HL-60 (cell line): ENCODE measurements around the gene NINJ1.

Experiments
- DNase-seq, 2 experiments: peaks; one replicate each; pipeline ENCODE4 v3.0.0-alpha.2; 2010 to 2020; ENCODE audit warnings: low read depth in 1 of 2, low spot score in 1 of 2
- H3K27ac ChIP-seq: fragments of 250-450 bp; sonication (Bioruptor Pico); replicated peaks from 2 replicates; pipeline ENCODE4 v1.5.1; 2020; ENCODE audit warnings: mild to moderate bottlenecking, moderate library complexity
- H3K27me3 ChIP-seq: fragments of 250-450 bp; sonication (Bioruptor Pico); 2 replicates; pipeline ENCODE4 v1.5.1; 2021; ENCODE audit warnings: mild to moderate bottlenecking, moderate library complexity; ENCODE audit not compliant: insufficient read depth, poor library complexity, severe bottlenecking
- H3K4me3 ChIP-seq: replicated peaks from 2 replicates; pipeline ENCODE4 v1.5.1; 2011; ENCODE audit warnings: mild to moderate bottlenecking, control low read depth, low read length; ENCODE audit not compliant: insufficient read depth
- GABPA ChIP-seq: IDR thresholded peaks from 2 replicates; pipeline ENCODE4 v1.6.1; 2012; ENCODE audit warnings: low read depth
- POLR2AphosphoS5 ChIP-seq: IDR thresholded peaks from 2 replicates; pipeline ENCODE4 v1.6.1; 2012; ENCODE audit warnings: low read depth
- SPI1 ChIP-seq: IDR thresholded peaks from 2 replicates; pipeline ENCODE4 v1.6.1; 2012; ENCODE audit warnings: low read depth, mild to moderate bottlenecking, borderline replicate concordance
- TF ChIP-seq, protein P1 (sequence below): IDR thresholded peaks from one replicate; pipeline ENCODE4 v1.5.1; 2011; ENCODE audit warnings: low read length, control low read depth, inconsistent platforms; ENCODE audit not compliant: insufficient read depth
- TF ChIP-seq, protein P2 (sequence below): IDR thresholded peaks from 2 replicates; pipeline ENCODE4 v1.6.1; 2012; ENCODE audit warnings: low read depth; ENCODE audit not compliant: insufficient replicate concordance

NINJ1 gene

DNA sequence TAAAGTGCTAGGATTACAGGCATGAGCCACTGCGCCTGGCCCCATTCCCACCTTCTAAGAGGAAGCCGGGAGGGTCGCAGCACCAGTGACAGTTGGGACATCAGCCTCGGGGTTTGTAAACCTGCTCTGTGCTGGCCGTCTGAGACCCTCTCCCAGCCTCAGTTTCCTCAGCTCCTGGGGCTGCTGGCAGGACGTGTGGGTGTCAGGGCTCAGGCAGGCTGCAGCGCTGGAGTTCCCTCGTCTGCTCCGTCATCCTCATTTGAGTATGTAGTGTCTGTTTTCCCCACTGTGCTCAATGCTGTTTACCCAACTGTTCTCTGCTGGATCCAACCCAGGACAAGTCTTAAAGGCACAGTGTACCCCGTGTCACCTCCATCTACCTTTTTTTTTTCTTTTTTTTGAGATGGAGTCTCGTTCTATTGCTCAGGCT lies 2.0 kb upstream of the NINJ1 start:
- no peak for DNase-seq
- TF ChIP-seq, protein P1, sequence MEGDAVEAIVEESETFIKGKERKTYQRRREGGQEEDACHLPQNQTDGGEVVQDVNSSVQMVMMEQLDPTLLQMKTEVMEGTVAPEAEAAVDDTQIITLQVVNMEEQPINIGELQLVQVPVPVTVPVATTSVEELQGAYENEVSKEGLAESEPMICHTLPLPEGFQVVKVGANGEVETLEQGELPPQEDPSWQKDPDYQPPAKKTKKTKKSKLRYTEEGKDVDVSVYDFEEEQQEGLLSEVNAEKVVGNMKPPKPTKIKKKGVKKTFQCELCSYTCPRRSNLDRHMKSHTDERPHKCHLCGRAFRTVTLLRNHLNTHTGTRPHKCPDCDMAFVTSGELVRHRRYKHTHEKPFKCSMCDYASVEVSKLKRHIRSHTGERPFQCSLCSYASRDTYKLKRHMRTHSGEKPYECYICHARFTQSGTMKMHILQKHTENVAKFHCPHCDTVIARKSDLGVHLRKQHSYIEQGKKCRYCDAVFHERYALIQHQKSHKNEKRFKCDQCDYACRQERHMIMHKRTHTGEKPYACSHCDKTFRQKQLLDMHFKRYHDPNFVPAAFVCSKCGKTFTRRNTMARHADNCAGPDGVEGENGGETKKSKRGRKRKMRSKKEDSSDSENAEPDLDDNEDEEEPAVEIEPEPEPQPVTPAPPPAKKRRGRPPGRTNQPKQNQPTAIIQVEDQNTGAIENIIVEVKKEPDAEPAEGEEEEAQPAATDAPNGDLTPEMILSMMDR: no peak
- H3K4me3 ChIP-seq: no peak overlapping the region
- H3K27me3 ChIP-seq: no peaks in the 10 kb centered on the region
- H3K27ac ChIP-seq: no peak overlapping the region

DNA sequence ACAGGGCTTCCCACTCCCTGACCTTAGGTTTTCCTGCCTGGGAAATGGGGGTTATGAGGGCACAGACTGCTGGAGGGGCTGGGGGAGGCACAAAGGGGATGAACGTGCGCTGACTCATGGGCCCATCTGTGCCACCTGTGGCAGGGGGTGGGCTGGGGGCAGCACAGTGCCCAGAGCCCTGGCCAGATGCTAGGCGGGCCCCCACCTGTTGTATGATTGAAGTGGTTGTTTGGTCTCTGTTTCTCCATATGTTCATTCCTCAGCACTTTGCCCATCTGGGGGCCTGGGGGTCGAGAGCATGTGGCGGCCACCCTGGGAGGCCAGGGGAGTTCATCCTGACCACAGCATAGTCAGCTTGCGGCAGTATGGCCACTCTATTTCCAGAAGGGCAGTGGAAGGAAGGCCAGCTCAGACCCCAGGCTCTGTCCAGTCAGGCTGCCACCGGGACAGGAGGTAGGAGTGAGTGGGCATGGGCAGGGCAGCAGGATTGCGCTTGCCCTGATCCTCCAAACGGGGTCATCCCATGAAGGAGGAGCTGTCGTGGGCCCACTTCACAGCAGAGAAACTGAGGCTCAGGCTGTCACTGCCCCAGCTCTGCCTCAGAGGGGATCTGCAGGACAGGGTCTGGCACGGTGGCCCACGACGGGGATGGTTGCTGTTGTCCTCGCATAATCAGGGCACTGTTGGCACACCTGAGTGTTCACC lies 841 bp upstream of the NINJ1 start:
- no peak for DNase-seq
- Histone ChIP-seq H3K4me3 (peak overlapping the region; percentile 78), H3K27me3 (no peaks in the 10 kb centered on the region), H3K27ac (peak overlapping the region; percentile 94)
- TF ChIP-seq GABPA: no peak

DNA sequence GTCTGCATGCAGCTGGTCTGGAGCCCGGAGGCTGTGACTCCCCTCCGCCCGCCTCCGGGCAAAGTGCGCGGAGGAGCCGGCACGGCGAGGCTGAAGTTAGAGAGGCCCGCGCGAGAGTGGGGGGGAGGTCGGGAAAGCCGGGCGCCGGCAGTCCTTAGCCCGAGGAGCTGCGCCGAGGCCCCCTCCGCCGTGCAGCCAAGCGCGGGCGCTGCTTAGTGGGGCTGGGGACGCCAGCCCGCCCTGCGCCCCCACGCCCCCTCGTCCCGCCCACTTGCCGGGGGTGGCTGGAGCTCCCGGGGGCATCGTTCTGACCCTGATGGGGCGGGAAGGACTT lies 403 bp downstream of the NINJ1 start:
- peak overlapping the region; percentile 94 for H3K27ac ChIP-seq
- H3K4me3 ChIP-seq: peak overlapping the region; percentile 78
- no peak for DNase-seq
- TF ChIP-seq, protein P1: no peak
- H3K27me3 ChIP-seq: no peaks in the 10 kb centered on the region

DNA sequence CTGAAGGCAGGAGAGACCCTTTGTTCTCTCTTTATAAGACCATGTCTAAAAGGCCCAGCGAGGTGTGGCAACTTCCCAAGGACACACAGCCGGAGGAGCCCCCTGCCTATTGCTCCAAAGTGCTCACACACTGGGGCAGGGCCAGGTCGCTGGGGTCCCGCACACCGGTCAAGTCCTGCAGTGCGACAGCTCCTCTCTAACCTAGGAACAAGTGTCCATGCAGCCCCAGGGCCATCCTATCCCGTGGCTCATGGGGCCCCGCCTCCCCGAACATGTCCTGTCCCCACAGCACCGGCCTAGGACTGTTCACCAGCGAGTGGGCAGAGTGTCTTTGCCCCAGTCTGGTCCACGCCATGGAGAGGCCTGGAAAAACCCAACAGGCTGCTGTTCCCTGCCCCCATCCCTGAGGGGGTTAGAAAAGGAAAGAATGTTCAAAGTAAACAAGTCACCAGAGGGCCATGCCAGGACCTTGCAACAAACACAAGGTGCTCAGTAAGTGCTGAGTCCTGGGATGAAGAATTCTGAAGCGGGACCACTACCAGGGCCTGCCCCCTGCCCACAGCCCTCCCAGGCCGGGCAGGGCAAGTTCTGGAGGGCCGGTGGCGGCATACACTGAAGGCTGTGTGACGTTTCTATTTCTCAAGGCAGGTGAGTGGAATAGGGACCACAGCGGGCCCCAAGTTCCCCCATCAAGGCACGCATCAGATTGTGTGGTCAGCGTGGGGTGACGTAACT lies 938 bp downstream of the NINJ1 start:
- Histone ChIP-seq H3K4me3 (peak overlapping the region; percentile 78), H3K27me3 (no peaks in the 10 kb centered on the region), H3K27ac (peak overlapping the region; percentile 94)
- DNase-seq: peak; percentile 90 to 92
- TF ChIP-seq, protein P1: no peak
- TF ChIP-seq POLR2AphosphoS5 (peak; percentile 34; the same call in 1 of the 2 replicates), GABPA (no peak), SPI1 (no peak)
- TF ChIP-seq, protein P2, sequence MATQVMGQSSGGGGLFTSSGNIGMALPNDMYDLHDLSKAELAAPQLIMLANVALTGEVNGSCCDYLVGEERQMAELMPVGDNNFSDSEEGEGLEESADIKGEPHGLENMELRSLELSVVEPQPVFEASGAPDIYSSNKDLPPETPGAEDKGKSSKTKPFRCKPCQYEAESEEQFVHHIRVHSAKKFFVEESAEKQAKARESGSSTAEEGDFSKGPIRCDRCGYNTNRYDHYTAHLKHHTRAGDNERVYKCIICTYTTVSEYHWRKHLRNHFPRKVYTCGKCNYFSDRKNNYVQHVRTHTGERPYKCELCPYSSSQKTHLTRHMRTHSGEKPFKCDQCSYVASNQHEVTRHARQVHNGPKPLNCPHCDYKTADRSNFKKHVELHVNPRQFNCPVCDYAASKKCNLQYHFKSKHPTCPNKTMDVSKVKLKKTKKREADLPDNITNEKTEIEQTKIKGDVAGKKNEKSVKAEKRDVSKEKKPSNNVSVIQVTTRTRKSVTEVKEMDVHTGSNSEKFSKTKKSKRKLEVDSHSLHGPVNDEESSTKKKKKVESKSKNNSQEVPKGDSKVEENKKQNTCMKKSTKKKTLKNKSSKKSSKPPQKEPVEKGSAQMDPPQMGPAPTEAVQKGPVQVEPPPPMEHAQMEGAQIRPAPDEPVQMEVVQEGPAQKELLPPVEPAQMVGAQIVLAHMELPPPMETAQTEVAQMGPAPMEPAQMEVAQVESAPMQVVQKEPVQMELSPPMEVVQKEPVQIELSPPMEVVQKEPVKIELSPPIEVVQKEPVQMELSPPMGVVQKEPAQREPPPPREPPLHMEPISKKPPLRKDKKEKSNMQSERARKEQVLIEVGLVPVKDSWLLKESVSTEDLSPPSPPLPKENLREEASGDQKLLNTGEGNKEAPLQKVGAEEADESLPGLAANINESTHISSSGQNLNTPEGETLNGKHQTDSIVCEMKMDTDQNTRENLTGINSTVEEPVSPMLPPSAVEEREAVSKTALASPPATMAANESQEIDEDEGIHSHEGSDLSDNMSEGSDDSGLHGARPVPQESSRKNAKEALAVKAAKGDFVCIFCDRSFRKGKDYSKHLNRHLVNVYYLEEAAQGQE: no peak

DNA sequence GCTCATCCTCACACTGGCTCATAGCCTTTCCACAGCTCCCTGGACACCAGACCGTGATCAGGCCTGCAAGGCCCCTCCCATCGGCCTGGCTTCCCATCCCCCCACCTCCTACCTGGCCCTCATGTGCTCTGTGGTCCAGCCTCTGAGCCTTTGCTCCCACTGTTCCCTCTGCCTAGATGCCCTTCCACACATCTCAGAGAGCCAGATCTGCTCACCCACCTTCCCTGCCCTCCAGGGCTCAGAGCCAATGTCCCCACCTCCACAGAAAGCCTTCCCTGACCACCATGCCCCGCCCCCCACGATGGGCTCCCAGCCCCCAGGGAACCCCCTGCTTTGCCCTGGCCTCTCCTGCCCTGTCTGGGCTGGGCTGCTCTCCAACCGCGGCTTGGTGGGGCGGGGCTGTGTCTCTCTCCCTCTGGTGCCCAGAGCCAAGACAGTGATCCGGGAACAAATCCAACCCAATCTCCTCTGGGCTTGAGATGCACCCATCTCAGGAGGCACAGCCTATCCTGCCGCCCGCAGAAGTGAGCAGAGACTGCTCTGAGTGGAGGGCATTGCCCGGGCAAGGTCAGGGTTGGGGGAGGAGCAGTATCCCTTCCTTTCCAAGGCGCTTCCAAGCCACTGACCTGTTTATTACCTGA lies 1.6 kb downstream of the NINJ1 start:
- H3K4me3 ChIP-seq: peak overlapping the region; percentile 78
- TF ChIP-seq POLR2AphosphoS5 (no peak), SPI1 (no peak), GABPA (no peak)
- TF ChIP-seq, protein P2: no peak
- TF ChIP-seq, protein P1: no peak
- no peaks in the 10 kb centered on the region for H3K27me3 ChIP-seq
- H3K27ac ChIP-seq: peak overlapping the region; percentile 94
- no peak for DNase-seq
